Body of pancreas (tissue), 4 donors: ENCODE measurements around the gene SAXO2. TPM values are rescaled to one million over a fixed set of nuclear protein-coding genes. Genes with fewer than 3 reads are reported as not detected.
"Not testable (repeated sequence)": the region's sequence is repeated elsewhere in the genome, so short reads cannot be mapped to it uniquely, and the experiment has no call there.

Source experiments
- ATAC-seq: fragments of 150-250 bp; one replicate; pipeline ENCODE4 v1.9.1; 2016
- DNase-seq, 4 donors: peaks; one replicate each; pipeline ENCODE4 v3.0.0-alpha.2; 2019
- H3K27ac ChIP-seq, 4 donors: fragments of 200-600 bp; sonication (generic); 1 replicate in 3 of 4; 2 replicates in 1 of 4; pipeline versions ENCODE4 v1.5.1 to v1.6.1; 2016 to 2019; ENCODE audit warnings: mild to moderate bottlenecking in 1 of 4, mixed read lengths in 1 of 4, moderate library complexity in 1 of 4
- H3K27me3 ChIP-seq, 2 donors: fragments of 200-600 bp; sonication (generic); one replicate each; pipeline ENCODE4 v1.6.0; 2016; ENCODE audit warnings: mild to moderate bottlenecking in 1 of 2
- H3K36me3 ChIP-seq, 2 donors: fragments of 200-600 bp; sonication (generic); replicated peaks in 1 of 2; 2 replicates each; pipeline ENCODE4 v1.5.1; 2016; ENCODE audit warnings: low read depth in 2 of 2; ENCODE audit not compliant: insufficient read depth in 1 of 2
- H3K4me1 ChIP-seq: fragments of 200-600 bp; sonication (generic); one replicate; pipeline ENCODE4 v1.6.0; 2016
- H3K4me3 ChIP-seq, 2 donors: fragments of 200-600 bp; sonication (generic); 1 replicate in 1 of 2; 2 replicates in 1 of 2; pipeline ENCODE4 v1.5.1; 2016 to 2019
- H3K9me3 ChIP-seq, 3 donors: fragments of 200-600 bp; sonication (generic); 1 replicate in 2 of 3; 2 replicates in 1 of 3; pipeline ENCODE4 v1.5.1; 2016
- CTCF ChIP-seq, 7 experiments: fragments of 450-650 bp in 4 of 7; fragments of 200-600 bp in 3 of 7; sonication (generic) in 3 of 7; IDR thresholded peaks; one replicate each; pipeline ENCODE4 v1.5.1; 2016 to 2019; ENCODE audit warnings: antibody characterized with exemption in 7 of 7
- POLR2A ChIP-seq, 3 donors: fragments of 450-650 bp; IDR thresholded peaks; one replicate each; pipeline ENCODE4 v1.6.1; 2016; ENCODE audit warnings: antibody characterized with exemption in 3 of 3, mild to moderate bottlenecking in 2 of 3
- WGBS, 2 donors: methylation state at CpG; one replicate each; pipeline ENCODE4 v1.1.5; 2017; 5-methylcytosine and 5-hydroxymethylcytosine counted together
- intact Hi-C: fragments of 100-400 bp; cut with DNase I; formaldehyde crosslinking; loops from one replicate; pipeline ENCODE4 v1.15.1; 2023
- total RNA-seq, 2 donors: library from RNA; depleted of rRNA; stranded (reverse); fragments of >200 nt; gene quantifications; one replicate each; pipeline ENCODE4 v1.1.0, GENCODE V29; 2016

SAXO2 gene
- total RNA-seq, 2 donors from 2014 or later = 0.26 to 1.3 TPM

DNA sequence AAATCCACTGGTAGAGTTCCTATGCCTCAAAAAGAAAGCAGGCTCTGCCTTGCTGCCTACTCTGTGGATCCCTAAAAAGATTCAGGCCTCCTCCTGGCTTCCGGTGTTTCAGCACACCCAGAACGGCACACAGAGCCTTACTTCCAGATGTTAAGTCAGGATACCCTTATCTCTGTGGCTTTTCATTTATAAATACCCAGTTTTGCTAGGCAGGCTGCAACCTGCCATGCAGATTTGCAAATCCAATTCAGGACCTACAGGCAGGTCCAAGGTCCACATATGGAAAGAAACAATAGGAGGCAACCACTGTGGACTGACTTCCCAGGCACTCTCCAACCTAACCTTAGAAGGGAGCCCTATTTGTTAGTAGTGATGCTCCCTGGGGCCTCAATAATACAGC lies 30.8 kb upstream of the SAXO2 start:
- peaks cover 0 to 4% of the 10 kb centered on the region in 2 donors for H3K36me3 ChIP-seq
- H3K4me1 ChIP-seq = no peaks in the 10 kb centered on the region
- no peak for TF ChIP-seq CTCF (IDR thresholded peaks at IDR 0.05)
- TF ChIP-seq POLR2A (IDR thresholded peaks at IDR 0.05) = no peak
- DNase-seq = no peak
- H3K27ac ChIP-seq = no peak overlapping the region
- 72 to 89% methylated on average over 2 of the region's 2 CpGs for WGBS, 2 donors
- no peak overlapping the region for H3K4me3 ChIP-seq
- H3K9me3 ChIP-seq = no peaks in the 10 kb centered on the region
- ATAC-seq = no peak
- H3K27me3 ChIP-seq = no peaks in the 10 kb centered on the region
- intact Hi-C loops = no loop called here

DNA sequence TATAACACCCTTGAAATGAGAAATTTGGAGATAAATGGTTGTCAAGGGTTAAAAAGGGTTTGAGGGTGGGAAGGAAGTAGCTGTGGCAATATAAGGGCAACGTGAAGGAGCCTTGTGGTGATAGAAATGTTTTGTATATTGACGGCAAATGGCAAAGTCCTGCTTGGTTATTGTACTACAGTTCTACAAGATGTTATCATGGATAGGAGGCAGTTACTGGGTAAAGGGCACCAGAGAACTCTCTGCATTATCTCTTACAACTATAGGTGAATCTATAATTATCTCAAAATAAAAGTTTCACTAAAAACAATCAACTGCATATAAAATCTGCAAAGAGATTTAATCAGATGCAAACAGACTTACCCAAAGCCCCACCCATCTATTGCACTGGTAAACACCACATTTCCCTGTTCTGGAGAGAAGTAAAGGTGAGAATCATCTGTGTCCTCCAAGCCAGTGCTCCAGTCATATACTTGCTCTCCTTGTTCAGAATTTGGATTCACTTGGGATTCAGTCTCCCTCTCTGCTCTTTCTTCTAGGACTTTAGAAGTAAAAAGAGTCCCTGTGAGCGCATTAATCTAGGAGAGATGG lies 24.6 kb upstream of the SAXO2 start:
- H3K9me3 ChIP-seq, H3K27me3 ChIP-seq, H3K36me3 ChIP-seq, DNase-seq, H3K4me3 ChIP-seq, ATAC-seq, H3K27ac ChIP-seq, H3K4me1 ChIP-seq, intact Hi-C loops: not testable (repeated sequence)
- WGBS, 2 donors = 65 to 76% methylated on average over 3 of the region's 3 CpGs

- WGBS, 2 donors = 85 to 87% methylated on average over 5 of the region's 5 CpGs
- Histone ChIP-seq H3K9me3 (no peaks in the 10 kb centered on the region), H3K4me1 (no peaks in the 10 kb centered on the region), H3K27me3 (no peaks in the 10 kb centered on the region), H3K4me3 (no peak overlapping the region), H3K27ac (no peak overlapping the region), H3K36me3 (peaks cover 0 to 5% of the 10 kb centered on the region in 2 donors)
- TF ChIP-seq CTCF (IDR thresholded peaks at IDR 0.05) = no peak
- TF ChIP-seq POLR2A (IDR thresholded peaks at IDR 0.05) = no peak
- intact Hi-C loops = no loop called here
- ATAC-seq (no peak), DNase-seq (no peak)
Observed at GRCh38 chr15:82239685-82240391, 22.8 kb upstream of the SAXO2 start.

DNA sequence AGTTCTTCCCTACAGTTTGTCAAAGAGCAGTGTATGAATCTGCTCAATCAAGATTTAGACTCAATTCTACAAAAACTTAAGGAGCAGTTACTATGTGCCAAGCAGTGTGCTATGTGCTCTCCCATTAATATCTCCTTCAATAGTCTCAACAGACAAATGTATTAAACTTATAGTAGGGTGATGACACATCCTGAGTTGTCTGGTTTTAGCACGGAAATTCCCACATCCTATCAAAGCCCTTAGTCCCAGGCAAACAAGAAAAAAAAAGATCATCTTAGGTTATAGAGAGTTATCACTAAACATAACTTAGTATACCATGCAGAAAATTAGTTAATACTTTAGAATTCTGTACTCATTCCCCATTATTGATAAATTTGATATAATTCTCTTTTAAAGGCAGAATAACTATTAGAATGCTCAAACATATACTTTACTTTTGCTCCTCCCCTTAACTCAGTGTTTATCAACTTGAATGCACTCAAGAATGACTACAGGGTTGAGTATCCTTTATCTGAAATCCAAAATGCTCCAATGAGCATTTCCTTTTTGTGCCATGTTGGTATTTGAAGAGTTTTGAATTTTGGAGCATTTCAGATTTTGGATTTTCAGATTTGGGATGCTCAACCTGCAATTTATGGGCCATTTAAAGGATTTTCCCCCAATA lies 20.6 kb upstream of the SAXO2 start:
- H3K4me1 ChIP-seq, H3K27me3 ChIP-seq, H3K36me3 ChIP-seq, H3K27ac ChIP-seq, H3K9me3 ChIP-seq, DNase-seq, H3K4me3 ChIP-seq, ATAC-seq, intact Hi-C loops: not testable (repeated sequence)
- WGBS, 2 donors = 85 to 100% methylated on average over 1 of the region's 1 CpG

DNA sequence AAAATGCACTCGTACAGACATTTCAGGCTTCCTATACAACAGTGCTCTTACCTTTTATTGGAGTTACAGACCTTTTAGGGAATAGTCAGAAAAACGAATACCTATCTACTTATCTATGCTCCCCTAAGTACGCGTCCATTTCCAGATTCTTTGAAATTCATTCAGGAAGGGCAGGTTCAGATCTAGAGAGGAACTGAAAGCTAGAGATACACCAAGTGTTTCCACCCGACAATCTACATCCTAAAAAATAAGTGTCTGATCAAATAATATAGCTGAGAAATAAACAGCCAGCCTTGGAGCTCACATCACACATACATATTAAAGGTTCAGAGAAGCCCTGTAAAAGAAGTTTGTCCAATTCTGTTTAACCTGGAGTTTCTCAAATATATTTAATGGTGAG lies 19.0 kb upstream of the SAXO2 start:
- H3K4me3 ChIP-seq, DNase-seq, ATAC-seq, H3K27me3 ChIP-seq, H3K4me1 ChIP-seq, H3K9me3 ChIP-seq, H3K27ac ChIP-seq, intact Hi-C loops, H3K36me3 ChIP-seq: not testable (repeated sequence)
- 55 to 83% methylated on average over 3 to 4 of the region's 5 CpGs for WGBS, 2 donors

- WGBS, 2 donors = 87 to 92% methylated on average over 5 of the region's 5 CpGs
- intact Hi-C loops, ATAC-seq, H3K27ac ChIP-seq, DNase-seq, H3K9me3 ChIP-seq, H3K4me1 ChIP-seq, H3K36me3 ChIP-seq, H3K27me3 ChIP-seq, H3K4me3 ChIP-seq: not testable (repeated sequence)
Observed at GRCh38 chr15:82245956-82246355, 16.7 kb upstream of the SAXO2 start.

- H3K36me3 ChIP-seq, intact Hi-C loops, H3K27ac ChIP-seq, H3K4me1 ChIP-seq, DNase-seq, H3K4me3 ChIP-seq, ATAC-seq, H3K9me3 ChIP-seq, H3K27me3 ChIP-seq: not testable (repeated sequence)
- 81 to 86% methylated on average over 3 of the region's 3 CpGs for WGBS, 2 donors
Observed at GRCh38 chr15:82248261-82248660, 14.4 kb upstream of the SAXO2 start.

GRCh38 chr15:82261566-82262421 lies 824 bp upstream of the SAXO2 start:
- H3K36me3 ChIP-seq, H3K27me3 ChIP-seq, intact Hi-C loops, H3K9me3 ChIP-seq: not testable (repeated sequence)
- Histone ChIP-seq H3K4me1 (peaks cover 19% of the 10 kb centered on the region), H3K27ac (peak overlapping the region in 3 of 4 donors; percentile 73 to 85 (median 81)), H3K4me3 (peak overlapping the region; percentile 90 to 95)
- 3% methylated on average over 19 of the region's 19 CpGs for WGBS, 2 donors
- ATAC-seq (peak; percentile 31), DNase-seq (peak; percentile 15 to 40 (median 16))
